Osteoblast (primary cell): ENCODE results near the gene CD69. TPM values are rescaled to one million over a fixed set of nuclear protein-coding genes. Genes with fewer than 3 reads are reported as not detected.

Experiments
- DNase-seq: peaks from one replicate; pipeline ENCODE4 v3.0.0; 2011; ENCODE audit warnings: low spot score, mixed read lengths; ENCODE audit not compliant: insufficient read length; ENCODE audit errors: missing footprints
- H2AFZ ChIP-seq: 2 replicates; pipeline ENCODE4 v1.6.0; 2011; ENCODE audit warnings: mild to moderate bottlenecking, low read length
- H3K27ac ChIP-seq: 2 replicates; pipeline ENCODE4 v1.5.1; 2011; ENCODE audit warnings: mild to moderate bottlenecking, low read depth, low read length, moderate library complexity
- H3K27me3 ChIP-seq: 2 replicates; pipeline ENCODE4 v1.6.0; 2012; ENCODE audit warnings: mild to moderate bottlenecking, control low read depth, inconsistent platforms, low read length, moderate library complexity; ENCODE audit not compliant: insufficient read depth
- H3K36me3 ChIP-seq: 2 replicates; pipeline ENCODE4 v1.5.1; 2011; ENCODE audit warnings: mild to moderate bottlenecking, low read length, control low read depth, moderate library complexity; ENCODE audit not compliant: insufficient read depth
- H3K4me1 ChIP-seq: 2 replicates; pipeline ENCODE4 v1.5.1; 2011; ENCODE audit warnings: mild to moderate bottlenecking, low read length, control low read depth, moderate library complexity; ENCODE audit not compliant: insufficient read depth
- H3K4me2 ChIP-seq: 2 replicates; pipeline ENCODE4 v1.6.0; 2011; ENCODE audit warnings: mild to moderate bottlenecking, low read length; ENCODE audit not compliant: insufficient read depth
- H3K4me3 ChIP-seq: fragments of 200-600 bp; sonication (generic); 3 replicates; pipeline ENCODE4 v1.5.1; 2012; ENCODE audit warnings: mild to moderate bottlenecking, low read length, inconsistent platforms; ENCODE audit not compliant: insufficient read depth
- H3K79me2 ChIP-seq: 2 replicates; pipeline ENCODE4 v1.6.0; 2012; ENCODE audit warnings: mild to moderate bottlenecking, low read length, control low read depth, inconsistent platforms; ENCODE audit not compliant: insufficient read depth
- H3K9me3 ChIP-seq: 2 replicates; pipeline ENCODE4 v1.5.1; 2011; ENCODE audit warnings: low read depth, low read length, control low read depth
- H4K20me1 ChIP-seq: 2 replicates; pipeline ENCODE4 v1.6.0; 2012; ENCODE audit warnings: mild to moderate bottlenecking, low read length, control low read depth; ENCODE audit not compliant: insufficient read depth
- CTCF ChIP-seq: IDR thresholded peaks from 2 replicates; pipeline ENCODE4 v1.5.1; 2011; ENCODE audit warnings: mild to moderate bottlenecking, low read depth, low read length, moderate library complexity; ENCODE audit errors: extremely low read depth
- total RNA-seq: library from RNA; depleted of rRNA; stranded (reverse); fragments of >200 nt; gene quantifications from 2 replicates; pipeline ENCODE4 v1.2.3, GENCODE V29; 2012

CD69 gene
- total RNA-seq, 1 donor, result not detected

GRCh38 chr12:9806714-9807113, 46.0 kb upstream of the CD69 start:
- Histone ChIP-seq H3K4me2 (no peak overlapping the region), H3K4me3 (no peak overlapping the region), H3K27ac (no peak overlapping the region), H4K20me1 (no peaks in the 10 kb centered on the region), H3K36me3 (no peaks in the 10 kb centered on the region), H3K27me3 (no peaks in the 10 kb centered on the region), H3K79me2 (no peaks in the 10 kb centered on the region), H3K9me3 (no peaks in the 10 kb centered on the region), H2AFZ (no peak overlapping the region), H3K4me1 (no peaks in the 10 kb centered on the region)
- no peak for TF ChIP-seq CTCF
- DNase-seq, result no peak

GRCh38 chr12:9805883-9806282, 45.2 kb upstream of the CD69 start:
- Histone ChIP-seq H3K4me3 (no peak overlapping the region), H3K9me3 (no peaks in the 10 kb centered on the region), H3K79me2 (no peaks in the 10 kb centered on the region), H3K27ac (no peak overlapping the region), H3K36me3 (no peaks in the 10 kb centered on the region), H2AFZ (no peak overlapping the region), H3K4me1 (no peaks in the 10 kb centered on the region), H3K27me3 (no peaks in the 10 kb centered on the region), H3K4me2 (no peak overlapping the region), H4K20me1 (no peaks in the 10 kb centered on the region)
- DNase-seq, result no peak
- TF ChIP-seq CTCF, result no peak

- Histone ChIP-seq H3K4me3 (no peak overlapping the region), H3K27me3 (no peaks in the 10 kb centered on the region), H3K27ac (no peak overlapping the region), H2AFZ (no peak overlapping the region), H3K4me2 (no peak overlapping the region), H3K36me3 (no peaks in the 10 kb centered on the region), H4K20me1 (no peaks in the 10 kb centered on the region), H3K4me1 (no peaks in the 10 kb centered on the region), H3K9me3 (no peaks in the 10 kb centered on the region), H3K79me2 (no peaks in the 10 kb centered on the region)
- DNase-seq, result no peak
- no peak for TF ChIP-seq CTCF
Measured at GRCh38 chr12:9799961-9800360, 39.3 kb upstream of the CD69 start.

GRCh38 chr12:9797722-9798619, 37.3 kb upstream of the CD69 start:
- no peak for TF ChIP-seq CTCF
- H3K4me2 ChIP-seq, result no peak overlapping the region
- H3K4me3 ChIP-seq, result no peak overlapping the region
- H4K20me1 ChIP-seq, result no peaks in the 10 kb centered on the region
- H3K4me1 ChIP-seq, result no peaks in the 10 kb centered on the region
- H3K79me2 ChIP-seq, result no peaks in the 10 kb centered on the region
- no peaks in the 10 kb centered on the region for H3K9me3 ChIP-seq
- no peaks in the 10 kb centered on the region for H3K27me3 ChIP-seq
- H3K36me3 ChIP-seq, result no peaks in the 10 kb centered on the region
- DNase-seq, result no peak
- no peak overlapping the region for H3K27ac ChIP-seq
- no peak overlapping the region for H2AFZ ChIP-seq
